GM18498 (cell line): Measurements from ENCODE around the gene DLX4.

ENCODE experiments used
- ATAC-seq: cut with Tn5 transposase; IDR thresholded peaks from one replicate; pipeline ENCODE4 v1.9.1; 2021; ENCODE audit warnings: mild to moderate bottlenecking, moderate library complexity; ENCODE audit not compliant: unreplicated experiment

The DLX4 gene

GRCh38 chr17:49969134-49969759, at the start of gene DLX4:
DLX4 (plus strand) TSS chr17:49969190; CDS start chr17:49969469, 279 bp downstream.
- ATAC-seq = no peak

- ATAC-seq = no peak
Measured at GRCh38 chr17:49920030-49920769, 48.8 kb upstream of the DLX4 start.

- ATAC-seq = no peak
Measured at GRCh38 chr17:49922095-49922494, 46.9 kb upstream of the DLX4 start.

GRCh38 chr17:49924116-49924515, 44.9 kb upstream of the DLX4 start:
- no peak for ATAC-seq

GRCh38 chr17:49924589-49924988, 44.4 kb upstream of the DLX4 start:
- no peak for ATAC-seq

- no peak for ATAC-seq
Measured at GRCh38 chr17:49925921-49926320, 43.1 kb upstream of the DLX4 start.

GRCh38 chr17:49926886-49927285, 42.1 kb upstream of the DLX4 start:
- no peak for ATAC-seq

GRCh38 chr17:49928126-49928800, 40.7 kb upstream of the DLX4 start:
- no peak for ATAC-seq

GRCh38 chr17:49928837-49929475, 40.0 kb upstream of the DLX4 start:
- no peak for ATAC-seq

GRCh38 chr17:49930880-49931279, 38.1 kb upstream of the DLX4 start:
- ATAC-seq = no peak

GRCh38 chr17:49931416-49932137, 37.4 kb upstream of the DLX4 start:
- no peak for ATAC-seq

GRCh38 chr17:49932138-49932723, 36.8 kb upstream of the DLX4 start:
- no peak for ATAC-seq

GRCh38 chr17:49932901-49933300, 36.1 kb upstream of the DLX4 start:
- no peak for ATAC-seq

GRCh38 chr17:49935526-49936210, 33.3 kb upstream of the DLX4 start:
- ATAC-seq = no peak

GRCh38 chr17:49936386-49936785, 32.6 kb upstream of the DLX4 start:
- no peak for ATAC-seq

- ATAC-seq = no peak
Measured at GRCh38 chr17:49939318-49939717, 29.7 kb upstream of the DLX4 start.

- ATAC-seq = no peak
Measured at GRCh38 chr17:49941427-49941826, 27.6 kb upstream of the DLX4 start.

- ATAC-seq = no peak
Measured at GRCh38 chr17:49942947-49943346, 26.0 kb upstream of the DLX4 start.

GRCh38 chr17:49944273-49944870, 24.6 kb upstream of the DLX4 start:
- no peak for ATAC-seq

- ATAC-seq = no peak
Measured at GRCh38 chr17:49946208-49946607, 22.8 kb upstream of the DLX4 start.
